ENCODE results near the gene PLCL1.

The PLCL1 gene

GRCh38 chr2:198036029-198036879 lies 231.9 kb downstream of the PLCL1 start:
- Histone ChIP-seq H3K36me3 (ENCODE audit: control insufficient read depth in 1 of 2, insufficient read depth in 2 of 2, low read length in 2 of 2) (no peaks in the 10 kb centered on the region), H3K9ac (ENCODE audit: low read depth in 1 of 2, low read length in 2 of 2) (no peak overlapping the region), H3K27me3 (ENCODE audit: control insufficient read depth in 1 of 2, insufficient read depth in 2 of 2, low read length in 2 of 2) (no peaks in the 10 kb centered on the region), H3K4me3 (ENCODE audit: low read depth in 1 of 2, low read length in 2 of 2) (no peak overlapping the region), H3K27ac (ENCODE audit: low read depth, low read length) (no peak overlapping the region), H3K9me3 (ENCODE audit: control insufficient read depth in 1 of 2, low read length in 2 of 2) (no peaks in the 10 kb centered on the region), H3K4me1 (ENCODE audit: control insufficient read depth in 1 of 2, insufficient read depth in 2 of 2, low read length in 2 of 2) (no peaks in the 10 kb centered on the region)

- Histone ChIP-seq H3K27me3 (ENCODE audit: control insufficient read depth in 1 of 2, insufficient read depth in 2 of 2, low read length in 2 of 2) (no peaks in the 10 kb centered on the region), H3K36me3 (ENCODE audit: control insufficient read depth in 1 of 2, insufficient read depth in 2 of 2, low read length in 2 of 2) (no peaks in the 10 kb centered on the region), H3K27ac (ENCODE audit: low read depth, low read length) (no peak overlapping the region), H3K4me3 (ENCODE audit: low read depth in 1 of 2, low read length in 2 of 2) (no peak overlapping the region), H3K9me3 (ENCODE audit: control insufficient read depth in 1 of 2, low read length in 2 of 2) (no peaks in the 10 kb centered on the region), H3K9ac (ENCODE audit: low read depth in 1 of 2, low read length in 2 of 2) (no peak overlapping the region), H3K4me1 (ENCODE audit: control insufficient read depth in 1 of 2, insufficient read depth in 2 of 2, low read length in 2 of 2) (peaks cover 10 to 18% of the 10 kb centered on the region in 2 donors)
Measured at GRCh38 chr2:198040835-198041234, 236.4 kb downstream of the PLCL1 start.

- H3K9me3 ChIP-seq (ENCODE audit: control insufficient read depth in 1 of 2, low read length in 2 of 2) = no peaks in the 10 kb centered on the region
- peaks cover 10 to 21% of the 10 kb centered on the region in 2 donors for H3K4me1 ChIP-seq (ENCODE audit: control insufficient read depth in 1 of 2, insufficient read depth in 2 of 2, low read length in 2 of 2)
- no peaks in the 10 kb centered on the region for H3K36me3 ChIP-seq (ENCODE audit: control insufficient read depth in 1 of 2, insufficient read depth in 2 of 2, low read length in 2 of 2)
- no peaks in the 10 kb centered on the region for H3K27me3 ChIP-seq (ENCODE audit: control insufficient read depth in 1 of 2, insufficient read depth in 2 of 2, low read length in 2 of 2)
- no peak overlapping the region for H3K4me3 ChIP-seq (ENCODE audit: low read depth in 1 of 2, low read length in 2 of 2)
- H3K27ac ChIP-seq (ENCODE audit: low read depth, low read length) = no peak overlapping the region
- H3K9ac ChIP-seq (ENCODE audit: low read depth in 1 of 2, low read length in 2 of 2) = no peak overlapping the region
Measured at GRCh38 chr2:198042189-198042588, 237.8 kb downstream of the PLCL1 start.

- no peak overlapping the region for H3K9ac ChIP-seq (ENCODE audit: low read depth in 1 of 2, low read length in 2 of 2)
- H3K4me1 ChIP-seq (ENCODE audit: control insufficient read depth in 1 of 2, insufficient read depth in 2 of 2, low read length in 2 of 2) = peaks cover 10 to 21% of the 10 kb centered on the region in 2 donors
- H3K9me3 ChIP-seq (ENCODE audit: control insufficient read depth in 1 of 2, low read length in 2 of 2) = no peaks in the 10 kb centered on the region
- no peaks in the 10 kb centered on the region for H3K27me3 ChIP-seq (ENCODE audit: control insufficient read depth in 1 of 2, insufficient read depth in 2 of 2, low read length in 2 of 2)
- no peak overlapping the region for H3K4me3 ChIP-seq (ENCODE audit: low read depth in 1 of 2, low read length in 2 of 2)
- no peak overlapping the region for H3K27ac ChIP-seq (ENCODE audit: low read depth, low read length)
- H3K36me3 ChIP-seq (ENCODE audit: control insufficient read depth in 1 of 2, insufficient read depth in 2 of 2, low read length in 2 of 2) = no peaks in the 10 kb centered on the region
Measured at GRCh38 chr2:198044777-198045176, 240.4 kb downstream of the PLCL1 start.

- no peaks in the 10 kb centered on the region for H3K9me3 ChIP-seq (ENCODE audit: control insufficient read depth in 1 of 2, low read length in 2 of 2)
- H3K27ac ChIP-seq (ENCODE audit: low read depth, low read length) = no peak overlapping the region
- no peak overlapping the region for H3K4me3 ChIP-seq (ENCODE audit: low read depth in 1 of 2, low read length in 2 of 2)
- no peak overlapping the region for H3K9ac ChIP-seq (ENCODE audit: low read depth in 1 of 2, low read length in 2 of 2)
- H3K27me3 ChIP-seq (ENCODE audit: control insufficient read depth in 1 of 2, insufficient read depth in 2 of 2, low read length in 2 of 2) = no peaks in the 10 kb centered on the region
- peaks cover 10 to 21% of the 10 kb centered on the region in 2 donors for H3K4me1 ChIP-seq (ENCODE audit: control insufficient read depth in 1 of 2, insufficient read depth in 2 of 2, low read length in 2 of 2)
- H3K36me3 ChIP-seq (ENCODE audit: control insufficient read depth in 1 of 2, insufficient read depth in 2 of 2, low read length in 2 of 2) = no peaks in the 10 kb centered on the region
Measured at GRCh38 chr2:198045227-198045626, 240.8 kb downstream of the PLCL1 start.

GRCh38 chr2:198052741-198053140 lies 248.3 kb downstream of the PLCL1 start:
- H3K4me1 ChIP-seq (ENCODE audit: control insufficient read depth in 1 of 2, insufficient read depth in 2 of 2, low read length in 2 of 2) = no peaks in the 10 kb centered on the region
- H3K27me3 ChIP-seq (ENCODE audit: control insufficient read depth in 1 of 2, insufficient read depth in 2 of 2, low read length in 2 of 2) = no peaks in the 10 kb centered on the region
- H3K36me3 ChIP-seq (ENCODE audit: control insufficient read depth in 1 of 2, insufficient read depth in 2 of 2, low read length in 2 of 2) = no peaks in the 10 kb centered on the region
- H3K4me3 ChIP-seq (ENCODE audit: low read depth in 1 of 2, low read length in 2 of 2) = no peak overlapping the region
- H3K27ac ChIP-seq (ENCODE audit: low read depth, low read length) = no peak overlapping the region
- H3K9me3 ChIP-seq (ENCODE audit: control insufficient read depth in 1 of 2, low read length in 2 of 2) = no peaks in the 10 kb centered on the region
- no peak overlapping the region for H3K9ac ChIP-seq (ENCODE audit: low read depth in 1 of 2, low read length in 2 of 2)

- H3K9me3 ChIP-seq (ENCODE audit: control insufficient read depth in 1 of 2, low read length in 2 of 2) = no peaks in the 10 kb centered on the region
- no peak overlapping the region for H3K4me3 ChIP-seq (ENCODE audit: low read depth in 1 of 2, low read length in 2 of 2)
- H3K27ac ChIP-seq (ENCODE audit: low read depth, low read length) = no peak overlapping the region
- no peak overlapping the region for H3K9ac ChIP-seq (ENCODE audit: low read depth in 1 of 2, low read length in 2 of 2)
- no peaks in the 10 kb centered on the region for H3K27me3 ChIP-seq (ENCODE audit: control insufficient read depth in 1 of 2, insufficient read depth in 2 of 2, low read length in 2 of 2)
- H3K4me1 ChIP-seq (ENCODE audit: control insufficient read depth in 1 of 2, insufficient read depth in 2 of 2, low read length in 2 of 2) = no peaks in the 10 kb centered on the region
- no peaks in the 10 kb centered on the region for H3K36me3 ChIP-seq (ENCODE audit: control insufficient read depth in 1 of 2, insufficient read depth in 2 of 2, low read length in 2 of 2)
Measured at GRCh38 chr2:198053148-198053547, 248.8 kb downstream of the PLCL1 start.

GRCh38 chr2:198053776-198054175 lies 249.4 kb downstream of the PLCL1 start:
- no peak overlapping the region for H3K9ac ChIP-seq (ENCODE audit: low read depth in 1 of 2, low read length in 2 of 2)
- H3K4me1 ChIP-seq (ENCODE audit: control insufficient read depth in 1 of 2, insufficient read depth in 2 of 2, low read length in 2 of 2) = no peaks in the 10 kb centered on the region
- H3K36me3 ChIP-seq (ENCODE audit: control insufficient read depth in 1 of 2, insufficient read depth in 2 of 2, low read length in 2 of 2) = no peaks in the 10 kb centered on the region
- no peak overlapping the region for H3K27ac ChIP-seq (ENCODE audit: low read depth, low read length)
- H3K4me3 ChIP-seq (ENCODE audit: low read depth in 1 of 2, low read length in 2 of 2) = no peak overlapping the region
- no peaks in the 10 kb centered on the region for H3K27me3 ChIP-seq (ENCODE audit: control insufficient read depth in 1 of 2, insufficient read depth in 2 of 2, low read length in 2 of 2)
- H3K9me3 ChIP-seq (ENCODE audit: control insufficient read depth in 1 of 2, low read length in 2 of 2) = no peaks in the 10 kb centered on the region

- Histone ChIP-seq H3K27ac (ENCODE audit: low read depth, low read length) (no peak overlapping the region), H3K4me3 (ENCODE audit: low read depth in 1 of 2, low read length in 2 of 2) (no peak overlapping the region), H3K9ac (ENCODE audit: low read depth in 1 of 2, low read length in 2 of 2) (no peak overlapping the region), H3K36me3 (ENCODE audit: control insufficient read depth in 1 of 2, insufficient read depth in 2 of 2, low read length in 2 of 2) (no peaks in the 10 kb centered on the region), H3K4me1 (ENCODE audit: control insufficient read depth in 1 of 2, insufficient read depth in 2 of 2, low read length in 2 of 2) (no peaks in the 10 kb centered on the region), H3K27me3 (ENCODE audit: control insufficient read depth in 1 of 2, insufficient read depth in 2 of 2, low read length in 2 of 2) (no peaks in the 10 kb centered on the region), H3K9me3 (ENCODE audit: control insufficient read depth in 1 of 2, low read length in 2 of 2) (no peaks in the 10 kb centered on the region)
Measured at GRCh38 chr2:198054299-198054698, 249.9 kb downstream of the PLCL1 start.

- no peak overlapping the region for H3K27ac ChIP-seq (ENCODE audit: low read depth, low read length)
- no peaks in the 10 kb centered on the region for H3K27me3 ChIP-seq (ENCODE audit: control insufficient read depth in 1 of 2, insufficient read depth in 2 of 2, low read length in 2 of 2)
- H3K36me3 ChIP-seq (ENCODE audit: control insufficient read depth in 1 of 2, insufficient read depth in 2 of 2, low read length in 2 of 2) = no peaks in the 10 kb centered on the region
- H3K4me1 ChIP-seq (ENCODE audit: control insufficient read depth in 1 of 2, insufficient read depth in 2 of 2, low read length in 2 of 2) = no peaks in the 10 kb centered on the region
- H3K9ac ChIP-seq (ENCODE audit: low read depth in 1 of 2, low read length in 2 of 2) = no peak overlapping the region
- H3K4me3 ChIP-seq (ENCODE audit: low read depth in 1 of 2, low read length in 2 of 2) = no peak overlapping the region
- no peaks in the 10 kb centered on the region for H3K9me3 ChIP-seq (ENCODE audit: control insufficient read depth in 1 of 2, low read length in 2 of 2)
Measured at GRCh38 chr2:198055716-198056115, 251.3 kb downstream of the PLCL1 start.
